ENCODE measurements around the gene ADGRL4.

ADGRL4 gene

DNA sequence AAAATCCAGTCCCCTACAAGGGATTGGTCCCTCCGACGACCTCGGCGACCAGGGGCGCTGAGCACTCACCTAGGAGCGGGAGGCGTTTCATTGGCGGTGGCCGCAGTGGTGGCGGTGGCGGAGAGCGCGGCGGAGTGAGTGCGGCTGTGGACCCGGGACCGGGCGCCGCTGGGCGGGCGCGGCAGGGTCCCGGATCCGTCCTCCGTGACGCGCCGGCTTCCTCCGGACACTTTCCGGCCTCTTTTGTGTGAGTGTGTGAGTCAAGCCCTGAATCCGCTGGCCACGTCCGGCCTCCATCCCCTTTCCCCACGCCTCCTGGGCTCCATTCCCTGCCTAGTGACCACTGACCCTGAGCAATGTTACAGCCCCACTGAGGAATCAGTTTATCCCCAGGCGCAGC lies at the start of gene ADGRL4:
Gene ADGRL4 (minus strand): TSS at position 167 of the 400 bp plus-strand sequence. CDS start 76 bp downstream, at position 91.
- ChIA-PET POLR2A (no interaction called here), CTCF (no interaction called here)
- DNase-seq (ENCODE audit: extremely low spot score) = no peak
- TF ChIP-seq SP1 (IDR thresholded peaks at IDR 0.05) = no peak
- no peak for TF ChIP-seq NFRKB (IDR thresholded peaks at IDR 0.05)
- no peak for TF ChIP-seq ARNT (IDR thresholded peaks at IDR 0.05)
- no peak for TF ChIP-seq L3MBTL2 (conservative IDR thresholded peaks at IDR 0.05)
- no peak for TF ChIP-seq LEF1 (IDR thresholded peaks at IDR 0.05; ENCODE audit: borderline replicate concordance)
- TF ChIP-seq CTBP1 (IDR thresholded peaks at IDR 0.05; ENCODE audit: borderline replicate concordance) = no peak
- no peak for TF ChIP-seq FOXA1 (IDR thresholded peaks at IDR 0.05)
- TF ChIP-seq FOXK2 (IDR thresholded peaks at IDR 0.05) = no peak

DNA sequence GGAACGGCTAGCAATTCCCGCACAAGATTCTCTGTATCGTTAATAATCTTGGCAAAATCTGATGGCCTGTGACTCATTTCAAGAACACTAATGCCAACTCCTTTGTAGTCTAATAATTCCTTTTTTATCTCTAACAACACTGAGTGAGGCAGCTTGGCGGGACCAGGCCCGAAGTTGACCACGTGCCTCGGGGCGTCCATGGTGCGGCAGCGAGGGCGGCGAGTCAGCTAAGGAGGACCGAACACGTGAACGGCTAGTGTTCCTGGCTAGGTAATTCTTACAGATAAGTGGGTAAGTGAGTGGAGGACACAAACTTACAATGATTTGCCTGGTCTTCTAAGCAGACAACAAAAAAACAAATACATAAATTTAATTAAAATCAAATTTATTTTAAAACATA lies 49.3 kb upstream of the ADGRL4 start:
- ChIA-PET POLR2A (no interaction called here), CTCF (no interaction called here)
- no peak for DNase-seq (ENCODE audit: extremely low spot score)
- TF ChIP-seq NFRKB (IDR thresholded peaks at IDR 0.05) = no peak
- TF ChIP-seq ELF4 (IDR thresholded peaks at IDR 0.05) = no peak
- TF ChIP-seq, protein P1, sequence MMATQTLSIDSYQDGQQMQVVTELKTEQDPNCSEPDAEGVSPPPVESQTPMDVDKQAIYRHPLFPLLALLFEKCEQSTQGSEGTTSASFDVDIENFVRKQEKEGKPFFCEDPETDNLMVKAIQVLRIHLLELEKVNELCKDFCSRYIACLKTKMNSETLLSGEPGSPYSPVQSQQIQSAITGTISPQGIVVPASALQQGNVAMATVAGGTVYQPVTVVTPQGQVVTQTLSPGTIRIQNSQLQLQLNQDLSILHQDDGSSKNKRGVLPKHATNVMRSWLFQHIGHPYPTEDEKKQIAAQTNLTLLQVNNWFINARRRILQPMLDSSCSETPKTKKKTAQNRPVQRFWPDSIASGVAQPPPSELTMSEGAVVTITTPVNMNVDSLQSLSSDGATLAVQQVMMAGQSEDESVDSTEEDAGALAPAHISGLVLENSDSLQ (IDR thresholded peaks at IDR 0.05) = no peak
- TF ChIP-seq FOXK2 (IDR thresholded peaks at IDR 0.05) = no peak
- no peak for TF ChIP-seq HDGF (IDR thresholded peaks at IDR 0.05; ENCODE audit: borderline replicate concordance)
- no peak for TF ChIP-seq TARDBP (IDR thresholded peaks at IDR 0.05)
- TF ChIP-seq FOXA1 (IDR thresholded peaks at IDR 0.05) = no peak
- TF ChIP-seq L3MBTL2 (conservative IDR thresholded peaks at IDR 0.05) = no peak
- TF ChIP-seq ARNT (IDR thresholded peaks at IDR 0.05) = no peak
- no peak for TF ChIP-seq SUZ12 (IDR thresholded peaks at IDR 0.05)
- TF ChIP-seq FOXM1 (IDR thresholded peaks at IDR 0.05; ENCODE audit: borderline replicate concordance) = no peak
- TF ChIP-seq CTBP1 (IDR thresholded peaks at IDR 0.05; ENCODE audit: borderline replicate concordance) = no peak
- TF ChIP-seq SP1 (IDR thresholded peaks at IDR 0.05) = no peak
- no peak for TF ChIP-seq LEF1 (IDR thresholded peaks at IDR 0.05; ENCODE audit: borderline replicate concordance)
- TF ChIP-seq BHLHE40 (IDR thresholded peaks at IDR 0.05; ENCODE audit: borderline replicate concordance) = no peak
- TF ChIP-seq ZNF384 (IDR thresholded peaks at IDR 0.05) = no peak

- CTCF ChIA-PET = no interaction called here
- TF ChIP-seq SUZ12 (IDR thresholded peaks at IDR 0.05) = no peak
- TF ChIP-seq NFRKB (IDR thresholded peaks at IDR 0.05) = no peak
- no peak for TF ChIP-seq ELF4 (IDR thresholded peaks at IDR 0.05)
- TF ChIP-seq ARNT (IDR thresholded peaks at IDR 0.05) = no peak
- no peak for TF ChIP-seq ZNF384 (IDR thresholded peaks at IDR 0.05)
- TF ChIP-seq FOXA1 (IDR thresholded peaks at IDR 0.05) = no peak
- TF ChIP-seq, protein P1 (IDR thresholded peaks at IDR 0.05) = no peak
- TF ChIP-seq HDGF (IDR thresholded peaks at IDR 0.05; ENCODE audit: borderline replicate concordance) = no peak
- TF ChIP-seq SP1 (IDR thresholded peaks at IDR 0.05) = no peak
- TF ChIP-seq BHLHE40 (IDR thresholded peaks at IDR 0.05; ENCODE audit: borderline replicate concordance) = no peak
- TF ChIP-seq L3MBTL2 (conservative IDR thresholded peaks at IDR 0.05) = no peak
- TF ChIP-seq CTBP1 (IDR thresholded peaks at IDR 0.05; ENCODE audit: borderline replicate concordance) = no peak
- TF ChIP-seq FOXM1 (IDR thresholded peaks at IDR 0.05; ENCODE audit: borderline replicate concordance) = no peak
- DNase-seq (ENCODE audit: extremely low spot score) = no peak
- POLR2A ChIA-PET = no interaction called here
These were observed 46.4 kb upstream of the ADGRL4 start for GRCh38 chr1:79052829-79053449.

DNA sequence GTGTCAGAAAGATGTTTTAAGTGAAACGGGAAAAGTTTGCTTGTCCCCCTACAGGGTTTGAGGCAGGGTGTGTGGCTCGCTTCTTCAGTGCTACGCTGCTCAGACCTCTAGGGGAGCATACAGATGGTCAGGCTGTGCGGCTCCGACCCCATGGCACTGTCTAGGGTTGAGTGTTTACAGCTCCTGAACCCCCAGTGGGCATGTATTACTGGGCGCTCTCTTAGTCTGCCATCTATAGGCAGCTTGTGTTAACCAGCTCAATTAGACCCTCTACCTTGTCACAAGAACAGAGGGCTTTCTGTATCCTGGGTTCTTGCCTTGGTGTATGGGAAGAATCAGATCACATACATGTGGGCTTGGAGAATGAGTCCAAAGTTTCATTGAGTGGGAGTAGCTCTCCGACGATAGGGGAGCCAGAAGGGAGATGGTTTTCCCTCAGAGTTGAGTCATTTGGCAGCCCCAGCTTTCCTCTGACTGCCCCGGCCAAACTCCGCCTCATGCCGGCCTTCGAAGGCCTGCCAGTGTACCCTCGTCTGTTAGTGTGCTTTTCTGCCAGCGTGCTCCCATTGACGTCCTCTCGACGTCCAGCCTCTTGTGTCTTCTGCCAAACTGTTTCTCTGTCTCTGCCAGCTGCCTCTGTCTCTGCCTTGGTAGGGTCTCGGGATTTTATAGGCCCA lies 38.6 kb upstream of the ADGRL4 start:
- CTCF ChIA-PET = interaction anchor here (1.4 kb wide), 1 partner anchor 204 kb away, joined by 5 read pairs; no protein-coding TSS in a partner anchor
- DNase-seq (ENCODE audit: extremely low spot score) = no peak
- no peak for TF ChIP-seq SP1 (IDR thresholded peaks at IDR 0.05)
- TF ChIP-seq CTBP1 (IDR thresholded peaks at IDR 0.05; ENCODE audit: borderline replicate concordance) = no peak
- TF ChIP-seq, protein P1 (IDR thresholded peaks at IDR 0.05) = no peak
- no peak for TF ChIP-seq FOXM1 (IDR thresholded peaks at IDR 0.05; ENCODE audit: borderline replicate concordance)
- no peak for TF ChIP-seq HDGF (IDR thresholded peaks at IDR 0.05; ENCODE audit: borderline replicate concordance)
- TF ChIP-seq SUZ12 (IDR thresholded peaks at IDR 0.05) = no peak
- no peak for TF ChIP-seq L3MBTL2 (conservative IDR thresholded peaks at IDR 0.05)
- TF ChIP-seq FOXA1 (IDR thresholded peaks at IDR 0.05) = no peak
- TF ChIP-seq ARNT (IDR thresholded peaks at IDR 0.05) = no peak
- TF ChIP-seq ELF4 (IDR thresholded peaks at IDR 0.05) = no peak
- no peak for TF ChIP-seq BHLHE40 (IDR thresholded peaks at IDR 0.05; ENCODE audit: borderline replicate concordance)
- TF ChIP-seq LEF1 (IDR thresholded peaks at IDR 0.05; ENCODE audit: borderline replicate concordance) = no peak
- no peak for TF ChIP-seq ZNF384 (IDR thresholded peaks at IDR 0.05)
- TF ChIP-seq TARDBP (IDR thresholded peaks at IDR 0.05) = no peak
- POLR2A ChIA-PET = no interaction called here

DNA sequence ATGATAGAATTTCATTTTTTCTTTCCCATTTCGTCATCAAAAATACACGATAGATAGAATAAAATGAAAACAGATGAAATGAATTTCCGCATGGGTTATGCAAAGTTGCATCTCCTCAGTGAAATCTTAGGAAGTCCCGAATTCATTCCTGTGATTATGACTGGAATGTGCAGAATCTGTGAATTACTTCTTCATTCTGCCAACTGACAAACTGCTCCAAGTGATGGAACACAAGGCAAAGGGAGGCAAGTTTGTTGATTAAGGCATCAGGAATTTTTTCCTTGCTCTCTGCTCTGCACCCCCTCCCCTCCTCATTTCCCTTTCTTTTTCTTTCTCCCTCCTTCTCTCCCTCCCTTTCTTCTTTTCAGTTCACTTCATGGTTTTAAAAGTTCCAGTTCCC lies 37.0 kb upstream of the ADGRL4 start:
- no peak for DNase-seq (ENCODE audit: extremely low spot score)
- TF ChIP-seq SUZ12 (IDR thresholded peaks at IDR 0.05) (no peak), CTBP1 (IDR thresholded peaks at IDR 0.05; ENCODE audit: borderline replicate concordance) (no peak), L3MBTL2 (conservative IDR thresholded peaks at IDR 0.05) (no peak)
- CTCF ChIA-PET = no interaction called here
- POLR2A ChIA-PET = no interaction called here

- ChIA-PET CTCF (no interaction called here), POLR2A (no interaction called here)
- no peak for TF ChIP-seq HDGF (IDR thresholded peaks at IDR 0.05; ENCODE audit: borderline replicate concordance)
- TF ChIP-seq SP1 (IDR thresholded peaks at IDR 0.05) = no peak
- no peak for TF ChIP-seq BHLHE40 (IDR thresholded peaks at IDR 0.05; ENCODE audit: borderline replicate concordance)
- TF ChIP-seq SUZ12 (IDR thresholded peaks at IDR 0.05) = no peak
- TF ChIP-seq ARNT (IDR thresholded peaks at IDR 0.05) = no peak
- TF ChIP-seq LEF1 (IDR thresholded peaks at IDR 0.05; ENCODE audit: borderline replicate concordance) = no peak
- no peak for DNase-seq (ENCODE audit: extremely low spot score)
These were observed 36.0 kb upstream of the ADGRL4 start for GRCh38 chr1:79042539-79042938.

Measured in HEK293T (cell line).